ENCODE measurements around the gene ATP8A2.
"Not testable (repeated sequence)": the region's sequence is repeated elsewhere in the genome, so short reads cannot be mapped to it uniquely, and the experiment has no call there.

Gene ATP8A2

GRCh38 chr13:26071691-26072090 is 699.9 kb downstream of the ATP8A2 start:
- Histone ChIP-seq H3K9me3 (ENCODE audit: severe bottlenecking) (no peaks in the 10 kb centered on the region), H3K4me3 (ENCODE audit: severe bottlenecking) (no peak overlapping the region), H3K27me3 (ENCODE audit: insufficient read depth, poor library complexity, severe bottlenecking) (no peaks in the 10 kb centered on the region), H3K27ac (ENCODE audit: poor library complexity, severe bottlenecking) (no peak overlapping the region), H3K4me1 (ENCODE audit: insufficient read depth, poor library complexity, severe bottlenecking) (no peaks in the 10 kb centered on the region), H3K36me3 (ENCODE audit: low read depth) (no peaks in the 10 kb centered on the region)
- DNase-seq (ENCODE audit: low spot score) (no peak), ATAC-seq (ENCODE audit: low read depth) (no peak)
- TF ChIP-seq, protein P1, sequence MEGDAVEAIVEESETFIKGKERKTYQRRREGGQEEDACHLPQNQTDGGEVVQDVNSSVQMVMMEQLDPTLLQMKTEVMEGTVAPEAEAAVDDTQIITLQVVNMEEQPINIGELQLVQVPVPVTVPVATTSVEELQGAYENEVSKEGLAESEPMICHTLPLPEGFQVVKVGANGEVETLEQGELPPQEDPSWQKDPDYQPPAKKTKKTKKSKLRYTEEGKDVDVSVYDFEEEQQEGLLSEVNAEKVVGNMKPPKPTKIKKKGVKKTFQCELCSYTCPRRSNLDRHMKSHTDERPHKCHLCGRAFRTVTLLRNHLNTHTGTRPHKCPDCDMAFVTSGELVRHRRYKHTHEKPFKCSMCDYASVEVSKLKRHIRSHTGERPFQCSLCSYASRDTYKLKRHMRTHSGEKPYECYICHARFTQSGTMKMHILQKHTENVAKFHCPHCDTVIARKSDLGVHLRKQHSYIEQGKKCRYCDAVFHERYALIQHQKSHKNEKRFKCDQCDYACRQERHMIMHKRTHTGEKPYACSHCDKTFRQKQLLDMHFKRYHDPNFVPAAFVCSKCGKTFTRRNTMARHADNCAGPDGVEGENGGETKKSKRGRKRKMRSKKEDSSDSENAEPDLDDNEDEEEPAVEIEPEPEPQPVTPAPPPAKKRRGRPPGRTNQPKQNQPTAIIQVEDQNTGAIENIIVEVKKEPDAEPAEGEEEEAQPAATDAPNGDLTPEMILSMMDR (IDR thresholded peaks at IDR 0.05; ENCODE audit: poor library complexity, severe bottlenecking) = no peak

- H3K27ac ChIP-seq (ENCODE audit: poor library complexity, severe bottlenecking); DNase-seq (ENCODE audit: low spot score); H3K4me3 ChIP-seq (ENCODE audit: severe bottlenecking); H3K36me3 ChIP-seq (ENCODE audit: low read depth); H3K27me3 ChIP-seq (ENCODE audit: insufficient read depth, poor library complexity, severe bottlenecking); H3K9me3 ChIP-seq (ENCODE audit: severe bottlenecking); H3K4me1 ChIP-seq (ENCODE audit: insufficient read depth, poor library complexity, severe bottlenecking): not testable (repeated sequence)
- peak; percentile 60; the same call in 1 of the 3 replicates for ATAC-seq (ENCODE audit: low read depth)
- TF ChIP-seq, protein P1 (IDR thresholded peaks at IDR 0.05; ENCODE audit: poor library complexity, severe bottlenecking) = peak; percentile 61
These were observed 700.6 kb downstream of the ATP8A2 start for GRCh38 chr13:26072335-26072734.

- DNase-seq (ENCODE audit: low spot score) = no peak
- ATAC-seq (ENCODE audit: low read depth) = peak; percentile 89
These were observed 702.9 kb downstream of the ATP8A2 start for GRCh38 chr13:26074706-26075105.

More at GRCh38 chr13:26074706-26075105, 702.9 kb downstream of the ATP8A2 start:
- H3K27ac ChIP-seq (ENCODE audit: poor library complexity, severe bottlenecking) = no peak overlapping the region
- H3K9me3 ChIP-seq (ENCODE audit: severe bottlenecking) = no peaks in the 10 kb centered on the region
- TF ChIP-seq, protein P1 (IDR thresholded peaks at IDR 0.05; ENCODE audit: poor library complexity, severe bottlenecking) = no peak
- H3K4me1 ChIP-seq (ENCODE audit: insufficient read depth, poor library complexity, severe bottlenecking) = no peaks in the 10 kb centered on the region
- no peaks in the 10 kb centered on the region for H3K36me3 ChIP-seq (ENCODE audit: low read depth)
- H3K4me3 ChIP-seq (ENCODE audit: severe bottlenecking) = no peak overlapping the region
- H3K27me3 ChIP-seq (ENCODE audit: insufficient read depth, poor library complexity, severe bottlenecking) = no peaks in the 10 kb centered on the region

All from RWPE2 (cell line).